ENCODE results near the gene RNASE11.
"Not testable (repeated sequence)": the region's sequence is repeated elsewhere in the genome, so short reads cannot be mapped to it uniquely, and the experiment has no call there.

RNASE11 gene

GRCh38 chr14:20622816-20623291 is 35.1 kb upstream of the RNASE11 start:
- Mint-ChIP-seq H3K27me3 (peaks cover 63% of the 10 kb centered on the region), H3K4me1 (peaks cover 44% of the 10 kb centered on the region), H3K4me3 (peak overlapping the region; percentile 2), H3K27ac (no peak overlapping the region), H3K9me3 (peaks cover 5% of the 10 kb centered on the region), H3K36me3 (peaks cover 4% of the 10 kb centered on the region)
- CTCF ChIA-PET = interaction anchor here (1.0 to 1.6 kb wide), 4 partner anchors 9 to 235 kb away, joined by 3 to 5 read pairs (median 4); no protein-coding TSS in a partner anchor
- no peak for DNase-seq

DNA sequence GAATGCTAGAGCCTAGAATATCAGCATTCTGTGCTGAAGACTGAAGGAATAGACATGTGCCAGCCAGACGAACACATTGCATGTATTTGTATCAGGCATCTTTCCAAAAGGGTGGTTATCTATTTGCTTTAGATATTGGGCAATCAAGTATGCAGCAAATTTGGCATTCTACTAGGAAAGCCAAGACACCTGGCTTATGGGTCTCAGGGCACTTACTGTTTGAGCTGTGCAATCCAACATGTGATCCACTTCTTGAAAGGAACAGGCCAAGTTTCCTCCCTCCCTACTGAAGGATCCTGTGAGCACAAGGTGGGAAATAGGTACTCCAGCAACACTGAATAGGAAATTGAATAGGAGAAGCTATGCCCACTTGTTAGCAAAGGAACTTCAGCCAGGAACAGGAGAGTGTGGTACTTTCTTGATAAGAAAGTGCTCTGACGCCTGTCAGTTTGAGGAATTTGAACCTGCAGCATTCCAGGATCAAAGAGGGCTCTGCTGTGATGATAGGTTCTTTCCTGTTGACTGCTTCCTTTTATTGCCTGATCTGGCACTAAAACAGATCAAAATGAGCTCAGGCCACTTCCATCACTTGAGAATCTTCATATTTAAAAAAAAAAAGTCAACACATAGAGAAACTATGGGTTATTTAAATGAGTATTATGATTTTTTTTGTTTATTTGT is 33.1 kb upstream of the RNASE11 start:
- CTCF ChIA-PET = interaction anchor here (2.1 kb wide), 1 partner anchor 12 kb away, joined by 5 read pairs; no protein-coding TSS in a partner anchor

GRCh38 chr14:20619688-20620087 is 31.9 kb upstream of the RNASE11 start:
- H3K27me3 Mint-ChIP-seq = peaks cover 31% of the 10 kb centered on the region
- H3K4me1 Mint-ChIP-seq = peaks cover 32% of the 10 kb centered on the region
- H3K36me3 Mint-ChIP-seq, DNase-seq, H3K9me3 Mint-ChIP-seq, H3K4me3 Mint-ChIP-seq, H3K27ac Mint-ChIP-seq: not testable (repeated sequence)
- CTCF ChIA-PET = interaction anchor here (2.1 kb wide), 1 partner anchor 11 kb away, joined by 5 read pairs; no protein-coding TSS in a partner anchor

More for the DNA sequence above, 33.1 kb upstream of the RNASE11 start:
- no peak overlapping the region for H3K4me3 Mint-ChIP-seq
- H3K4me1 Mint-ChIP-seq = peaks cover 42% of the 10 kb centered on the region
- H3K27ac Mint-ChIP-seq = no peak overlapping the region
- no peak for DNase-seq
- peaks cover 43% of the 10 kb centered on the region for H3K27me3 Mint-ChIP-seq
- H3K9me3 Mint-ChIP-seq = peaks cover 5% of the 10 kb centered on the region
- peaks cover 4% of the 10 kb centered on the region for H3K36me3 Mint-ChIP-seq

GRCh38 chr14:20618271-20618749 is 30.5 kb upstream of the RNASE11 start:
- no peak for DNase-seq
- H3K27me3 Mint-ChIP-seq = peaks cover 20% of the 10 kb centered on the region
- H3K4me1 Mint-ChIP-seq = peaks cover 21% of the 10 kb centered on the region
- no peaks in the 10 kb centered on the region for H3K9me3 Mint-ChIP-seq
- no peaks in the 10 kb centered on the region for H3K36me3 Mint-ChIP-seq
- H3K4me3 Mint-ChIP-seq = no peak overlapping the region
- no peak overlapping the region for H3K27ac Mint-ChIP-seq
- CTCF ChIA-PET = interaction anchor here (1.2 kb wide), 1 partner anchor 39 kb away, joined by 3 read pairs; no protein-coding TSS in a partner anchor

DNA sequence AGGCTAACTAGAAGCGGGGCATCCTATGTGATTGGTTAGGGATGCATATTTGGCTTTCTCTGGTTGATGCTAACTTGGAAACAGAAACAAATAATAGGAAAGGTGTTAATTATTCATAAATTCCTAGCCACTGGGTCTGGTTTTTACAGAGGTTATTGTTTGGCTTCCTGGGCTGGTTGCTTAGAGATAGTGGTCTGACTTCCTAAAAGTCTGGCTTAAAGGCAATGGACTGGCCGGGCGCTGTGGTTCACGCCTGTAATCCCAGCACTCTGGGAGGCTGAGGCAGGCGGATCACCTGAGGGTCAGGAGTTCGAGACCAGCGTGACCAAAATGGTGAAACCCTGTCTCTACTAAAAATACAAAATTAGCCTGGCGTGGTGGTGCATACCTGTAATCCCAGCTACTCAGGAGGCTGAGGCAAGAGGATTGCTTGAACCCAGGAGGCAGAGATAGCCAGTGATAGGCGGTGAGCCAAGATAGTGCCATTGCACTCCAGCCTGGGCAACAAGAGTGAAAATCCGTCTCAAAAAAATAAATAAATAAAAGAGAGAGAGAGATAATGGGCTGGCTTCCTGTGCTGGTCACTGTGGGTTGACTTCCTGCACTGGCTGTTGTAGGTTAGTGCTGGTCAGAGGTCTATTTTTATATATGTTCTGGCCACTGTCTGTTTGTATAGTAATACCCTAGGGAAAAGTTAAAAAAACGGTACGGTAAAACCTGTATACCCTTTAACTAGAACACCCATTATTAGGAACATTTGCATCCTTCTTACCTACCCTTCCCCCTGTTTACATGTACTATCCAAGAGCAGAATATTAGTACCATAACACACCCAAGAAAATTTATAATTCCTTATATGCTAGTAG is 29.6 kb upstream of the RNASE11 start:
- H3K36me3 Mint-ChIP-seq = no peaks in the 10 kb centered on the region
- CTCF ChIA-PET = no interaction called here

GRCh38 chr14:20615996-20616395 is 28.2 kb upstream of the RNASE11 start:
- Mint-ChIP-seq H3K27ac (no peak overlapping the region), H3K27me3 (peaks cover 4% of the 10 kb centered on the region), H3K9me3 (no peaks in the 10 kb centered on the region), H3K4me3 (no peak overlapping the region), H3K4me1 (peaks cover 10% of the 10 kb centered on the region), H3K36me3 (no peaks in the 10 kb centered on the region)
- CTCF ChIA-PET = interaction anchor here (1.4 kb wide), 1 partner anchor 75 kb away, joined by 3 read pairs; no protein-coding TSS in a partner anchor
- no peak for DNase-seq

More for the DNA sequence above, 29.6 kb upstream of the RNASE11 start:
- Mint-ChIP-seq H3K27ac (no peak overlapping the region), H3K4me3 (no peak overlapping the region), H3K27me3 (peaks cover 11% of the 10 kb centered on the region), H3K9me3 (no peaks in the 10 kb centered on the region), H3K4me1 (peaks cover 12% of the 10 kb centered on the region)
- DNase-seq = no peak

GRCh38 chr14:20614038-20614840 is 26.4 kb upstream of the RNASE11 start:
- CTCF ChIA-PET = interaction anchor here (0.7 to 2.6 kb wide), 13 partner anchors 8 to 292 kb away, joined by 3 to 16 read pairs (median 6); partner anchors contain the start of genes APEX1, OSGEP and RNASE4
- H3K9me3 Mint-ChIP-seq = no peaks in the 10 kb centered on the region
- H3K36me3 Mint-ChIP-seq = no peaks in the 10 kb centered on the region
- H3K27ac Mint-ChIP-seq = no peak overlapping the region
- H3K27me3 Mint-ChIP-seq = no peaks in the 10 kb centered on the region
- peaks cover 10% of the 10 kb centered on the region for H3K4me1 Mint-ChIP-seq
- H3K4me3 Mint-ChIP-seq = no peak overlapping the region
- DNase-seq = no peak

- Mint-ChIP-seq H3K36me3 (no peaks in the 10 kb centered on the region), H3K27ac (no peak overlapping the region), H3K4me1 (peaks cover 10% of the 10 kb centered on the region), H3K27me3 (peaks cover 2% of the 10 kb centered on the region), H3K4me3 (no peak overlapping the region), H3K9me3 (no peaks in the 10 kb centered on the region)
- CTCF ChIA-PET = interaction anchor here (0.7 to 2.6 kb wide), 21 partner anchors 9 to 292 kb away, joined by 3 to 16 read pairs (median 5); partner anchors contain the start of genes APEX1, OSGEP, PARP2 and PNP
- DNase-seq = peak; percentile 84
Observed at GRCh38 chr14:20613094-20614037, 25.6 kb upstream of the RNASE11 start.

- CTCF ChIA-PET = interaction anchor here (1.0 to 2.6 kb wide), 9 partner anchors 43 to 285 kb away, joined by 3 to 16 read pairs (median 5); partner anchors contain the start of genes PARP2 and RNASE4
- peaks cover 4% of the 10 kb centered on the region for H3K27me3 Mint-ChIP-seq
- no peak overlapping the region for H3K4me3 Mint-ChIP-seq
- H3K9me3 Mint-ChIP-seq = no peaks in the 10 kb centered on the region
- no peak for DNase-seq
- H3K27ac Mint-ChIP-seq = no peak overlapping the region
- H3K4me1 Mint-ChIP-seq = peaks cover 7% of the 10 kb centered on the region
- H3K36me3 Mint-ChIP-seq = no peaks in the 10 kb centered on the region
Observed at GRCh38 chr14:20612403-20612802, 24.6 kb upstream of the RNASE11 start.

- Mint-ChIP-seq H3K4me3 (no peak overlapping the region), H3K36me3 (no peaks in the 10 kb centered on the region), H3K27ac (no peak overlapping the region), H3K4me1 (peaks cover 7% of the 10 kb centered on the region), H3K27me3 (peaks cover 4% of the 10 kb centered on the region), H3K9me3 (no peaks in the 10 kb centered on the region)
- DNase-seq = no peak
- CTCF ChIA-PET = interaction anchor here (0.6 to 6.5 kb wide), 6 partner anchors 37 to 287 kb away, joined by 3 to 74 read pairs (median 14); no protein-coding TSS in a partner anchor
Observed at GRCh38 chr14:20611277-20611676, 23.5 kb upstream of the RNASE11 start.

DNA sequence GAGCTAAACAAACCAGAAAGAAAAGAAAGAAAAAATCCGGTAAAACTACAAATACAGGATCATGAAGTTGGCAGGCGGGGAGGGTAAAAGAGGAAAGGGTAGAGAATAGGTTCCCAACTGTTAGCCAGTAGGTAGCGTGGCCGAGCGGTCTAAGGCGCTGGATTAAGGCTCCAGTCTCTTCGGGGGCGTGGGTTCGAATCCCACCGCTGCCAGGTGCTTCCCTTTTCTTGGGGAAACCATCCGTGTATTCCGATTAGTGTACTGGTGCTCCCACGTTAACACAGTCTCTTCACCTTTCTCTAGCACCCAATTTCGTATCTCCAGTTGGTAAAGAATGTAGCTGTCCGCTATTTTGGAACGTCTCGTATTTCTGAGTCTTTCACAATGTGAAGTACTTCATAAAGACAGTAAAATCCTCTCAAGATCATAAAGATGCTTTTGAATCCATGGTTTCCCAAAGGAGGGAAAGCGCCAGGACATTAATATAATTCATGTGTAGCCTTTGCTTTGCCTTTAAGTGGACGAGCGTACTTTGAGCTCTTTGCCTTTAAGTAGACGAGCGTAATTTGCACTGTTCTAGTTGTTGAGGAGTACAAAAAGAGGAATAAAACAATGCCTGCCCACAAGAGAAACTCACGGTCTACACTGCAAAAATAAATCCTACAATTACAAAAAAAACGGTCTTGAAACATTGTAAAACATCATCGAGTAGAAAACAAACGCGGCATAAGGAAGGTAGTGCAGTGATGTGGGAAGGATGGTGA is 22.4 kb upstream of the RNASE11 start:
- Mint-ChIP-seq H3K27me3 (peaks cover 4% of the 10 kb centered on the region), H3K4me3 (no peak overlapping the region), H3K4me1 (peaks cover 7% of the 10 kb centered on the region), H3K9me3 (no peaks in the 10 kb centered on the region), H3K36me3 (no peaks in the 10 kb centered on the region), H3K27ac (no peak overlapping the region)
- peak; percentile 71 for DNase-seq
- CTCF ChIA-PET = interaction anchor here (0.6 to 6.5 kb wide), 22 partner anchors 10 to 286 kb away, joined by 3 to 74 read pairs (median 4); partner anchors contain the start of genes PARP2, PIP4P1 and RNASE4
